ENCODE data around the gene PTPRN.

- TF ChIP-seq CTCF (IDR thresholded peaks at IDR 0.05): no peak
- no peak for TF ChIP-seq POLR2AphosphoS5 (IDR thresholded peaks at IDR 0.05)
- TF ChIP-seq EP300 (IDR thresholded peaks at IDR 0.05): no peak
- no peak for TF ChIP-seq POLR2A (IDR thresholded peaks at IDR 0.05)
These were observed 21.5 kb downstream of the PTPRN start for GRCh38 chr2:219287580-219288265.

All from gastroesophageal sphincter (tissue), 3 donors.